LNCAP (cell line): ENCODE results near the gene KCNJ10.
A peak's percentile ranks its signal among the peaks of the same experiment; 100 is the strongest.

ENCODE experiments used
- CTCF ChIP-seq: fragments of 450-650 bp; IDR thresholded peaks from 2 replicates; pipeline ENCODE4 v1.5.1; 2017; ENCODE audit warnings: mild to moderate bottlenecking

The KCNJ10 gene

GRCh38 chr1:160006312-160006940 is 63.5 kb downstream of the KCNJ10 start:
- TF ChIP-seq CTCF, result peak; percentile 98

- TF ChIP-seq CTCF, result no peak
Measured at GRCh38 chr1:160005070-160005469, 64.9 kb downstream of the KCNJ10 start.

- TF ChIP-seq CTCF, result no peak
Measured at GRCh38 chr1:160004425-160004824, 65.5 kb downstream of the KCNJ10 start.

- no peak for TF ChIP-seq CTCF
Measured at GRCh38 chr1:160004001-160004400, 66.0 kb downstream of the KCNJ10 start.

GRCh38 chr1:160001440-160001839 is 68.5 kb downstream of the KCNJ10 start:
- no peak for TF ChIP-seq CTCF

- no peak for TF ChIP-seq CTCF
Measured at GRCh38 chr1:159999204-159999603, 70.8 kb downstream of the KCNJ10 start.

GRCh38 chr1:159996653-159997052 is 73.3 kb downstream of the KCNJ10 start:
- TF ChIP-seq CTCF, result no peak

GRCh38 chr1:159994896-159995295 is 75.1 kb downstream of the KCNJ10 start:
- no peak for TF ChIP-seq CTCF
